ENCODE data around the gene C17orf113. TPM values are rescaled to one million over a fixed set of nuclear protein-coding genes. Genes with fewer than 3 reads are reported as not detected.

C17orf113 gene
- total RNA-seq, 1 donor from 2014 or later: 4.5 TPM

DNA sequence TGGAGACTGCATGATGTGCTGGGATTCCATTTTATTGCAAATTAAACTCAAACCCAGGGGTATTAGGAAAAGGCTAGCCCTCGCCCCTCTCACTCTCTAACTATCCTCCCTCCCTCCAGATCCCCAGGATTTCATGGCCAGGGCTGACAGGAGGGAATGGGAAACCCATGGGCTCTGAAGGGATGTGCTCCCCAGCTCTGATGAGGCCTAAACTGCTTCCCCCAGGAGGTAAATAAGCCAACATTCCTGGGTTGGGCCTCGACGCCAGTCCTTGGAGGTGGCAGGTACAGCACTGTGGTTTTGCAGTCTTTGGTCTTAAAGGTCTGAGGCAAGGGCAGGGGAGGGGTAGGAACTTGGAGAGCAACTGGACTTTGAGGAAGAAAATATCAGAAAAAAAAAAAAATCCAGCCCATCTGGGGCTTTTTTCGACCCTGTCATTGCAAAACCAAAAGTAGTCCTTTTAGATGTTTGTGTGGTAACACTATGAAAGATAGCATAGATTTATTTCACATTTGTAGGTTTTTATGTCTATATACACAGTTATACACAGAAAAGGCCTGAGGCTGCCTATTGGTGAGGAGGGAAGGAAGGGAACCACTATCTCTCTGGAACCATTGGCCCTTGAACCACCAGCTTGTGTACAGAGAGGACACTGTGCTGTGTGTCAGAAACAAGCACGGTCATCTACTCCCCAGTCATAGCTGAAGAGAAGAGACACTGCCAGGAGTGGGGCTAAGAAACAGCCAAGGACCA is 12.0 kb downstream of the C17orf113 start:
- H3K4me1 Mint-ChIP-seq: no peaks in the 10 kb centered on the region
- POLR2A ChIA-PET: no interaction called here
- no peak for TF ChIP-seq CTCF (IDR thresholded peaks at IDR 0.05)
- ATAC-seq (ENCODE audit: low read depth) (no peak), DNase-seq (no peak)
- H3K4me3 Mint-ChIP-seq: no peak overlapping the region
- H3K36me3 Mint-ChIP-seq (ENCODE audit: low read depth): no peaks in the 10 kb centered on the region
- no peak overlapping the region for H3K27ac Mint-ChIP-seq
- intact Hi-C loops (cut with micrococcal nuclease): no loop called here
- CTCF ChIA-PET: no interaction called here
- H3K9me3 Mint-ChIP-seq: no peaks in the 10 kb centered on the region
- H3K27me3 Mint-ChIP-seq: no peaks in the 10 kb centered on the region

DNA sequence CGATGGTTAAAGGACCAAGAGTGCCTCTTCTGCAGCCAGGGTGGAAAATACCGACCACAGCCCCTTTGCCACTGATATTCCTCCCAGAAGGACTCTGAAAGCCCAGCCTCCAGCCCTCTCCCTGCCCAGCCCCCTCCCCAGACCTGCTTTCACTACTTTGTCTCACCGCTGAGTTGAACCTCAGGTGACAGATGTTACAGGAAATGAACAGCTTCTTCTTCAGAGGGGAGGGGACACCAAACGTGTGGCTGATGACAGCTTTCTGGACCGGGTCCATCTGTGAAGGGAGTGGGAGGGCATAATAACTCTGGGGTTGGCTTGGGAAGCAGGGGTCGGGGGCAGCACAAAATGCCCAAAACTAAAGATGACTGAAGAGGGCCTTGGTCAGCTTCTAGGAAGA is 16.3 kb downstream of the C17orf113 start:
- ATAC-seq (ENCODE audit: low read depth) (no peak), DNase-seq (no peak)
- H3K27ac Mint-ChIP-seq: no peak overlapping the region
- intact Hi-C loops (cut with micrococcal nuclease): no loop called here
- CTCF ChIA-PET: no interaction called here
- no peaks in the 10 kb centered on the region for H3K36me3 Mint-ChIP-seq (ENCODE audit: low read depth)
- no peaks in the 10 kb centered on the region for H3K4me1 Mint-ChIP-seq
- no peaks in the 10 kb centered on the region for H3K27me3 Mint-ChIP-seq
- POLR2A ChIA-PET: no interaction called here
- TF ChIP-seq CTCF (IDR thresholded peaks at IDR 0.05): no peak
- no peaks in the 10 kb centered on the region for H3K9me3 Mint-ChIP-seq
- H3K4me3 Mint-ChIP-seq: no peak overlapping the region

GRCh38 chr17:42031584-42031983 is 18.8 kb downstream of the C17orf113 start:
- intact Hi-C loops (cut with micrococcal nuclease): no loop called here
- Mint-ChIP-seq H3K36me3 (ENCODE audit: low read depth) (no peaks in the 10 kb centered on the region), H3K27me3 (no peaks in the 10 kb centered on the region), H3K9me3 (no peaks in the 10 kb centered on the region), H3K4me3 (no peak overlapping the region), H3K27ac (no peak overlapping the region), H3K4me1 (no peaks in the 10 kb centered on the region)
- no peak for ATAC-seq (ENCODE audit: low read depth)
- DNase-seq: no peak
- no peak for TF ChIP-seq CTCF (IDR thresholded peaks at IDR 0.05)
- CTCF ChIA-PET: interaction anchor here (2.4 kb wide), 1 partner anchor 12 kb away, joined by 9 read pairs; the partner anchor contains the start of gene NKIRAS2
- POLR2A ChIA-PET: interaction anchor here (1.2 kb wide), 1 partner anchor 10 kb away, joined by 3 read pairs; no protein-coding TSS in a partner anchor

- H3K27ac Mint-ChIP-seq: no peak overlapping the region
- H3K4me1 Mint-ChIP-seq: peaks cover 14% of the 10 kb centered on the region
- H3K9me3 Mint-ChIP-seq: no peaks in the 10 kb centered on the region
- ChIA-PET CTCF (interaction anchor here (1.1 to 1.7 kb wide), 2 partner anchors 11 to 87 kb away, joined by 4 to 5 read pairs; partner anchors contain the start of gene DNAJC7), POLR2A (no interaction called here)
- intact Hi-C loops (cut with micrococcal nuclease): no loop called here
- peaks cover 12% of the 10 kb centered on the region for H3K36me3 Mint-ChIP-seq (ENCODE audit: low read depth)
- no peak for DNase-seq
- no peak overlapping the region for H3K4me3 Mint-ChIP-seq
- no peak for ATAC-seq (ENCODE audit: low read depth)
- H3K27me3 Mint-ChIP-seq: no peaks in the 10 kb centered on the region
- no peak for TF ChIP-seq CTCF (IDR thresholded peaks at IDR 0.05)
Observed at GRCh38 chr17:42028791-42029127, 21.6 kb downstream of the C17orf113 start.

DNA sequence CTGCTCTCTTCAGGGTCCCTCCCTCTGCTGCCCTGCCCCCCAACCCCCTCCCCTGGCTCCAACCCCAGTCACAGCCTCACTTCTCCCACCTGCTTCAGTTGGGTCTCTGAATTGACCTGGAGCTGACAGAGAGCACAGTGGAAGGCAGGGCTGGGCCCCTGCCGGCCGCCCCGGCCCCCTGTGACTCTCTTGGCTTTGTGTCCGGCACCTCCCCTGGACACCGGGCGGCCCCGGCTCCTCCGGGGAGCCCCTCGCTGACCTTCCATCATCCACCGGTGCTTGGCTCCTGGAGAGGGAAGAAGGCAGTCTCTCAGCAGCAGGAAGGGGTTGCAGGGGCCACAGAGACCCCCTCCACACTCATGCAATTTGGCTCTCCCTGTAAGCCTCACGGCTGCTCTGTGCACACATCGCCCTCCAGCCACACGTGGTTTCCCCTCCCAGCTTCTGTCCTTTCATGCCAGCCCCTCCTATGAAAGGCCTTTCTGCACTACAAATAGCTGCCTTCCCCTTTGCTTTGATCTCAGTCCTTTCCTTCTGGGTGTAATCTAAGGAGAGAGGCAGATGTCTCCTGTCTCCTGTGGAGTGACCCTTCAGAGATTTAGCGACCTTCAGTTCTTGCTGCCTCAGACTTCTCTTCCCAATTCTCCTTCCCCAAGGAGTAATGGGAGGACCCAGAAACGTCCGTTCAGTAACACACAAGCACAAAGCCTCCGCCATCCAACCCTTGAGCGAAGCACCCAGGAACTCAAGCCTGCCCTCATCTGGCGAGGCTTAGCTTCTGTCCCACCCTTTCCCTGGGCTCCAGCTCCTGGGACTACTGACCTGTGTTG is 22.2 kb downstream of the C17orf113 start:
- POLR2A ChIA-PET: interaction anchor here (2.6 kb wide), 1 partner anchor 11 kb away, joined by 11 read pairs; the partner anchor contains the start of gene DNAJC7
- no peaks in the 10 kb centered on the region for H3K27me3 Mint-ChIP-seq

More for the DNA sequence above, 22.2 kb downstream of the C17orf113 start:
- Mint-ChIP-seq H3K27ac (no peak overlapping the region), H3K4me3 (no peak overlapping the region), H3K4me1 (peaks cover 18% of the 10 kb centered on the region), H3K9me3 (no peaks in the 10 kb centered on the region), H3K36me3 (ENCODE audit: low read depth) (peaks cover 17% of the 10 kb centered on the region)
- CTCF ChIA-PET: interaction anchor here (1.1 to 2.8 kb wide), 3 partner anchors 11 to 88 kb away, joined by 4 to 12 read pairs (median 5); partner anchors contain the start of gene DNAJC7
- intact Hi-C loops (cut with micrococcal nuclease): no loop called here
- TF ChIP-seq CTCF (IDR thresholded peaks at IDR 0.05): no peak
- DNase-seq (no peak), ATAC-seq (ENCODE audit: low read depth) (no peak)

Data from activated B cell treated with CpG ODN at 0.5 μM for 24 hours (primary cell).